Measurements from ENCODE around the gene EPB41L5. TPM values are rescaled to one million over a fixed set of nuclear protein-coding genes. Genes with fewer than 3 reads are reported as not detected.
"Not testable (repeated sequence)": the region's sequence is repeated elsewhere in the genome, so short reads cannot be mapped to it uniquely, and the experiment has no call there.

The EPB41L5 gene
- total and polyA plus RNA-seq, 9 of the 15 experiments (the other 6 are each of a cell fraction or from before 2014, with no cell fraction given), result 2.3 to 14.1 (median 8.2) TPM

DNA sequence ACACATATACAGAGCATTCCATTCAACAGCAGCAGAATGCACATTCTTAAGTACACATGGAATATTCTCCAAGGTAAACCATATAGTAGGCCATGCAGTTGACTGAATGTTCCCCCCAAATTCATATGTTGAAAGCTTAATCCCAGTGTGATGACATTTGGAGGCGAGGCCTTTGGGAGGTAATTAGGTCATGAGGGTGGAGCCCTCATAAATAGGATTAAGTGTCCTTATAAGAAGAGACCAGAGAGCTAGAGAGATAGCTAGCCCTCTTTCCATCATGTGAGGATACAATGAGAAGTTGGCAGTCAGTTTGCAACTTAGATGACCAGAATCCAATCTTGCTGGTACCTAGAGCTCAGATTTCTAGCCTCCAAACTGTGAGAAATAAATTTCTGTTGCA lies 182.7 kb downstream of the EPB41L5 start (continued):
- TF ChIP-seq PBX2 (CRISPR knock-in tag; IDR thresholded peaks at IDR 0.05; ENCODE audit: low read depth), result no peak
- TF ChIP-seq PBX2 (tag; conservative IDR thresholded peaks at IDR 0.05; ENCODE audit: low read depth), result no peak
- no peak for TF ChIP-seq ZZZ3 (IDR thresholded peaks at IDR 0.05)
- TF ChIP-seq CSDE1 (IDR thresholded peaks at IDR 0.05), result no peak
- TF ChIP-seq, protein P1, sequence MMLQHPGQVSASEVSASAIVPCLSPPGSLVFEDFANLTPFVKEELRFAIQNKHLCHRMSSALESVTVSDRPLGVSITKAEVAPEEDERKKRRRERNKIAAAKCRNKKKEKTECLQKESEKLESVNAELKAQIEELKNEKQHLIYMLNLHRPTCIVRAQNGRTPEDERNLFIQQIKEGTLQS (IDR thresholded peaks at IDR 0.05), result no peak
- TF ChIP-seq, protein P1 (CRISPR knock-in tag; conservative IDR thresholded peaks at IDR 0.05), result no peak

DNA sequence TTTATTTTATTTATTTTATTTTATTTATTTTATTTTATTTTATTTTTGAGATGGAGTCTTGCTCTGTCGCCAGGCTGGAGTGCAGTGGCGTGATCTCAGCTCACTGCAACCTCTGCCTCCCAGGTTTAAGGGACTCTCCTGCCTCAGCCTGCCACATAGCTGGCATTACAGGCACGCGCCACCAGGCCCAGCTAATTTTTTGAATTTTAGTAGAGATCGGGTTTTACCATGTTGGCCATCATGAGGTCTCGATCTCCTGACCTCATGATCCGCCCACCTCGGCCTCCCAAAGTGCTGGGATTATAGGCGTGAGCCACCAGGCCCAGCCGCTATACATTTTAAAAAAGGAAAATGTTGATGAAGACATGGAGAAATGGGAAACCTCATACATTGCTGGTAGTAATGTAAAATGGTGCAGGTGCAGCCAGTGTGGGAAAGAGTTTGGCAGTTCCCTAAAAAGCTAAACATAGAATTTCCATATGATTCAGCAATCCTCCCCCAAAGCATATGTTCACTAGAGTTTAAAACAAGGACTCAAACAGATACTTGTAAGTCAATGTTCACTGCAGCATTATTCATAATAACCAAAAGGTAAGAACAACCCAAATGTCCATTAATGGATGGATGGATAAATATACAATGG lies 187.1 kb downstream of the EPB41L5 start:
- H3K9me1 ChIP-seq (ENCODE audit: control insufficient read depth, insufficient read depth, low read length); H3K27ac ChIP-seq (ENCODE audit: extremely low read depth, low read depth, low read length); H3K79me2 ChIP-seq (ENCODE audit: control insufficient read depth, insufficient read depth, low read length); FAIRE-seq; H3K4me2 ChIP-seq (ENCODE audit: insufficient read depth, low read length); H4K20me1 ChIP-seq (replicated peaks; ENCODE audit: control insufficient read depth, insufficient read depth, low read length); H3K36me3 ChIP-seq (ENCODE audit: control insufficient read depth, insufficient read depth, low read length); CTCF ChIA-PET (ENCODE audit: low intra/inter-chr PET ratio); H3K9me3 ChIP-seq (replicated peaks; ENCODE audit: control insufficient read depth, insufficient read depth, low read depth, low read length); BruUV-seq (replicated peaks); H2AFZ ChIP-seq (ENCODE audit: low read depth, low read length); in situ Hi-C loops (cut with MboI); H3K4me3 ChIP-seq; H3K4me1 ChIP-seq (replicated peaks in 1 of 2; ENCODE audit: control insufficient read depth in 2 of 2, insufficient read depth in 2 of 2, low read length in 2 of 2); ATAC-seq; intact Hi-C loops (cut with micrococcal nuclease); H3K9ac ChIP-seq (ENCODE audit: insufficient read depth in 1 of 2, low read depth in 2 of 2, low read length in 2 of 2); DNase-seq (ENCODE audit: extremely low read depth in 1 of 4, low spot score in 3 of 4); POLR2A ChIA-PET: not testable (repeated sequence)
- WGBS (ENCODE audit: insufficient coverage, low coverage, missing lambda C conversion rate), result 22% methylated on average over 10 of the region's 10 CpGs
- H3K27me3 ChIP-seq (ENCODE audit: control insufficient read depth in 2 of 2, insufficient read depth in 2 of 2, low read length in 2 of 2), result peaks cover 3 to 14% of the 10 kb centered on the region in 2 experiments; a peak in 4 of 5 replicates
